ENCODE measurements around the gene OPA1. TPM values are rescaled to one million over a fixed set of nuclear protein-coding genes. Genes with fewer than 3 reads are reported as not detected.

Gene OPA1
- total RNA-seq, 2 donors from 2014 or later, result 36.4 to 71.6 TPM

GRCh38 chr3:193650585-193650984 lies 57.6 kb downstream of the OPA1 start:
- TF ChIP-seq, protein P1, sequence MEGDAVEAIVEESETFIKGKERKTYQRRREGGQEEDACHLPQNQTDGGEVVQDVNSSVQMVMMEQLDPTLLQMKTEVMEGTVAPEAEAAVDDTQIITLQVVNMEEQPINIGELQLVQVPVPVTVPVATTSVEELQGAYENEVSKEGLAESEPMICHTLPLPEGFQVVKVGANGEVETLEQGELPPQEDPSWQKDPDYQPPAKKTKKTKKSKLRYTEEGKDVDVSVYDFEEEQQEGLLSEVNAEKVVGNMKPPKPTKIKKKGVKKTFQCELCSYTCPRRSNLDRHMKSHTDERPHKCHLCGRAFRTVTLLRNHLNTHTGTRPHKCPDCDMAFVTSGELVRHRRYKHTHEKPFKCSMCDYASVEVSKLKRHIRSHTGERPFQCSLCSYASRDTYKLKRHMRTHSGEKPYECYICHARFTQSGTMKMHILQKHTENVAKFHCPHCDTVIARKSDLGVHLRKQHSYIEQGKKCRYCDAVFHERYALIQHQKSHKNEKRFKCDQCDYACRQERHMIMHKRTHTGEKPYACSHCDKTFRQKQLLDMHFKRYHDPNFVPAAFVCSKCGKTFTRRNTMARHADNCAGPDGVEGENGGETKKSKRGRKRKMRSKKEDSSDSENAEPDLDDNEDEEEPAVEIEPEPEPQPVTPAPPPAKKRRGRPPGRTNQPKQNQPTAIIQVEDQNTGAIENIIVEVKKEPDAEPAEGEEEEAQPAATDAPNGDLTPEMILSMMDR (IDR thresholded peaks at IDR 0.05), result no peak
- no peak overlapping the region for H3K4me3 ChIP-seq
- no peak for DNase-seq (ENCODE audit: low spot score)
- H3K27me3 ChIP-seq, result no peaks in the 10 kb centered on the region
- no peak overlapping the region for H3K27ac ChIP-seq
- H3K36me3 ChIP-seq, result peaks cover 26% of the 10 kb centered on the region
- no peaks in the 10 kb centered on the region for H3K9me3 ChIP-seq
- no peaks in the 10 kb centered on the region for H3K4me1 ChIP-seq

- Histone ChIP-seq H3K4me1 (no peaks in the 10 kb centered on the region), H3K36me3 (peaks cover 25% of the 10 kb centered on the region), H3K27ac (no peak overlapping the region), H3K9me3 (no peaks in the 10 kb centered on the region), H3K27me3 (no peaks in the 10 kb centered on the region), H3K4me3 (no peak overlapping the region)
- DNase-seq (ENCODE audit: low spot score), result no peak
- TF ChIP-seq, protein P1 (IDR thresholded peaks at IDR 0.05), result no peak
These were observed 62.9 kb downstream of the OPA1 start for GRCh38 chr3:193655831-193656433.

- no peak for DNase-seq (ENCODE audit: low spot score)
- Histone ChIP-seq H3K4me1 (no peaks in the 10 kb centered on the region), H3K27ac (no peak overlapping the region), H3K27me3 (no peaks in the 10 kb centered on the region), H3K4me3 (no peak overlapping the region), H3K9me3 (no peaks in the 10 kb centered on the region), H3K36me3 (peaks cover 25% of the 10 kb centered on the region)
- TF ChIP-seq, protein P1 (IDR thresholded peaks at IDR 0.05), result no peak
These were observed 63.4 kb downstream of the OPA1 start for GRCh38 chr3:193656445-193656844.

- DNase-seq (ENCODE audit: low spot score), result no peak
- Histone ChIP-seq H3K9me3 (no peaks in the 10 kb centered on the region), H3K4me3 (no peak overlapping the region), H3K27ac (no peak overlapping the region), H3K4me1 (no peaks in the 10 kb centered on the region), H3K27me3 (no peaks in the 10 kb centered on the region), H3K36me3 (peaks cover 25% of the 10 kb centered on the region)
- TF ChIP-seq, protein P1 (IDR thresholded peaks at IDR 0.05), result no peak
These were observed 63.9 kb downstream of the OPA1 start for GRCh38 chr3:193656878-193657282.

DNA sequence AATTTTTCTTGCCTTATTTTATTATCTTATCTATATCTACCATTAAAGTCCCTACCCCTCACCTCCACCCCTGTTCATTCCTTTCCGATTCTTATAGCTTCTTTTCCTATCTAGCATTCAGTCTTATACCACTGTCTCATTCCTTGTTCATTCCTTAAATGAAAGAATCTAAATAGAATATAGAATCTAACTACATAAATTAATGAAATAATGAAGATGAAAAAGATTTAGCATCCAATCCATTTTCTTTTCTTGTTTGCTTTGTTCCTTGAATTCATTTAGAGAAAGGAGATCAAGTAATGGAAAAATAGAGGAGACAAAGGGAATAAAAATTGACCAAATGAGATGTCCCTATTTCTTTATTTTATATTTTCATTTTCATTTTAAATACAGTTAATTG lies 67.2 kb downstream of the OPA1 start:
- H3K9me3 ChIP-seq, result no peaks in the 10 kb centered on the region
- H3K36me3 ChIP-seq, result peaks cover 37% of the 10 kb centered on the region
- H3K27me3 ChIP-seq, result no peaks in the 10 kb centered on the region
- TF ChIP-seq, protein P1 (IDR thresholded peaks at IDR 0.05), result no peak
- H3K27ac ChIP-seq, result no peak overlapping the region
- H3K4me3 ChIP-seq, result no peak overlapping the region
- no peaks in the 10 kb centered on the region for H3K4me1 ChIP-seq
- DNase-seq (ENCODE audit: low spot score), result no peak

All from right atrium auricular region (tissue), 2 donors.